ENCODE results near the gene DUSP3.

DUSP3 gene

GRCh38 chr17:43721537-43722268 lies 57.1 kb downstream of the DUSP3 start:
- TF ChIP-seq CTCF (IDR thresholded peaks at IDR 0.05; ENCODE audit: poor library complexity, severe bottlenecking): no peak
- no peaks in the 10 kb centered on the region for H3K4me1 ChIP-seq (ENCODE audit: insufficient read depth, poor library complexity, severe bottlenecking)
- H3K27me3 ChIP-seq (ENCODE audit: insufficient read depth, poor library complexity, severe bottlenecking): no peaks in the 10 kb centered on the region
- H3K9me3 ChIP-seq (ENCODE audit: severe bottlenecking): no peaks in the 10 kb centered on the region
- ATAC-seq (ENCODE audit: low read depth) (no peak), DNase-seq (ENCODE audit: low spot score) (no peak)
- H3K27ac ChIP-seq (ENCODE audit: poor library complexity, severe bottlenecking): no peak overlapping the region
- H3K36me3 ChIP-seq (ENCODE audit: low read depth): no peaks in the 10 kb centered on the region
- no peak overlapping the region for H3K4me3 ChIP-seq (ENCODE audit: severe bottlenecking)

DNA sequence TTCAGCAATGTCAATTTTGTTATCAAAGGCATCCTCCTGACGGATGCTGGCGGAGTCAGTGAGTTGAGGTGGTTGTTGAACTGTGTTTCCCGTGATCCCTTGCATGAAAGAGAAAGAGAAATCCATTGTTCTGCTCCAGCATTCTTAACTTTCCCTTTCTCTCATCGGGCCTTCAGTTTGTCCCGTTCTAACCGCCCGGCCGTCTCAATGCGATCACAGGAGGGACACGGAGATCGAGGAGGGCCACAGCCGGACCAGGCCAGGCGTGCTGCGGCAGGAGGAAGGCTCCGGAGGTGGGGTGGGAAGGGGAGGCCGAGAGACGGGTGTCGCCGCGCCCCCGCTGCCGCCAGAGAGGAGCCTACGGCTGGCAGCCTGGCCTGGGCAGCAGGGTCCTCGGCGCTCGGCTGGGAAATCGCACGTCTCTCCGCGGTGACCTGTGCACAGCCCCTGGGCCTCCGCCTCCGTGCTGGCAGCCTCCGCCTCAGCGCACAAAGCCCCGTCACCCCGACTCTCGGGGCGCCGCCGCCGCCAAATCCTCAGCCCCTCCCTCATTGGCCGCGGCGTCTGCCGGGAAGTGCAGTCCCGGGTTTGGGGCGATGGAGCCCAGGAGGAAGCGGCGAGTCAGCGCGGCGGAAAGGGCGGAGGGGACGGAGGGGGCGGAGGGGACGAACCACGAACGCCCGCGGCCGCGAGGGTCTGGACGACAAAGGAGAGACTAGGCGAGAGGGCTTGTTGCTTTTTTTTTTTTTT lies 58.3 kb downstream of the DUSP3 start:
- Histone ChIP-seq H3K4me3 (ENCODE audit: severe bottlenecking) (peak overlapping the region; percentile 46), H3K27me3 (ENCODE audit: insufficient read depth, poor library complexity, severe bottlenecking) (no peaks in the 10 kb centered on the region), H3K9me3 (ENCODE audit: severe bottlenecking) (no peaks in the 10 kb centered on the region), H3K36me3 (ENCODE audit: low read depth) (no peaks in the 10 kb centered on the region), H3K27ac (ENCODE audit: poor library complexity, severe bottlenecking) (no peak overlapping the region), H3K4me1 (ENCODE audit: insufficient read depth, poor library complexity, severe bottlenecking) (no peaks in the 10 kb centered on the region)
- no peak for DNase-seq (ENCODE audit: low spot score)
- TF ChIP-seq CTCF (IDR thresholded peaks at IDR 0.05; ENCODE audit: poor library complexity, severe bottlenecking): no peak
- peak; percentile 86 for ATAC-seq (ENCODE audit: low read depth)

DNA sequence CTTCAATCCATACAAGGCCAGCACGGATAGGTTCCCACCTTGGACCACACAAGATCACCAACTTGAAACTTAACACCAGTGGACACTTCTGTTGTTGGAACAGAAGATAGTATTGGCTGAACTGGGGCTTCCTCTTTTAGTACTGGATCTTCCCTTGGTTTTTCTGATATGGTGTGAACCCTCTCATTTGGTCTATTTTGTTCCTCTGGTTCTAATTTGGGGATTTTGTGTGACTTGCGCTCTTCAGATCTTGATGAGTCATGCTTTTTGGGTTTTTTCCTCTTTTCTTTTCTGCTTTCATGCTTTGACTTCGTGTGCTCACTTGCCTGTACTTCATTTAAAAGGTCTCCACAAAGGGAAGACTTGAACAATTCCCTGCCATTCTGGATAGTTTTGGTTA lies 59.2 kb downstream of the DUSP3 start:
- no peak overlapping the region for H3K4me3 ChIP-seq (ENCODE audit: severe bottlenecking)
- H3K36me3 ChIP-seq (ENCODE audit: low read depth): no peaks in the 10 kb centered on the region
- H3K27ac ChIP-seq (ENCODE audit: poor library complexity, severe bottlenecking): no peak overlapping the region
- H3K9me3 ChIP-seq (ENCODE audit: severe bottlenecking): no peaks in the 10 kb centered on the region
- TF ChIP-seq CTCF (IDR thresholded peaks at IDR 0.05; ENCODE audit: poor library complexity, severe bottlenecking): no peak
- no peak for DNase-seq (ENCODE audit: low spot score)
- H3K4me1 ChIP-seq (ENCODE audit: insufficient read depth, poor library complexity, severe bottlenecking): no peaks in the 10 kb centered on the region
- H3K27me3 ChIP-seq (ENCODE audit: insufficient read depth, poor library complexity, severe bottlenecking): no peaks in the 10 kb centered on the region
- no peak for ATAC-seq (ENCODE audit: low read depth)

DNA sequence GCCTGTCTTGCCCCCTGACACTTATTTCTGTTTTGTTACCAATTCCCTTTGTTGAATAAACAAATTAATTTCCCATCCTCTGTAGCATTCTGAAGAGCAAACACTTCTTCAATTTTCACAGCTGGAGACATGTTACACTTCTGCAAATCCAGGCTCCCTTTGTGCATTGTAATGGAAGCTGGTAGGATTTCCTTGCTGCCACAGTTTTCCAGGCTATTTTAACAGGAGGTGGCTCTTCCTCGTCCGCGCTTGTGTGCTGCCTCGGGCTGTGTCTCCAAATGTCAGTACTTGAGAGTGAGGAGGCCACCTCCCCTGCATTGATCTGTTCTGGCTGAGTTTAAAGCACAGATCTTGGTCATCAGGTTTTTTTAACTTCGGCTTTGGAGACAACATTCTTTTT lies 60.2 kb downstream of the DUSP3 start:
- no peak for TF ChIP-seq CTCF (IDR thresholded peaks at IDR 0.05; ENCODE audit: poor library complexity, severe bottlenecking)
- ATAC-seq (ENCODE audit: low read depth): no peak
- H3K27me3 ChIP-seq (ENCODE audit: insufficient read depth, poor library complexity, severe bottlenecking): no peaks in the 10 kb centered on the region
- no peaks in the 10 kb centered on the region for H3K36me3 ChIP-seq (ENCODE audit: low read depth)
- no peaks in the 10 kb centered on the region for H3K4me1 ChIP-seq (ENCODE audit: insufficient read depth, poor library complexity, severe bottlenecking)
- no peak overlapping the region for H3K4me3 ChIP-seq (ENCODE audit: severe bottlenecking)
- no peak for DNase-seq (ENCODE audit: low spot score)
- H3K27ac ChIP-seq (ENCODE audit: poor library complexity, severe bottlenecking): no peak overlapping the region
- no peaks in the 10 kb centered on the region for H3K9me3 ChIP-seq (ENCODE audit: severe bottlenecking)

- H3K9me3 ChIP-seq (ENCODE audit: severe bottlenecking): no peaks in the 10 kb centered on the region
- H3K27me3 ChIP-seq (ENCODE audit: insufficient read depth, poor library complexity, severe bottlenecking): no peaks in the 10 kb centered on the region
- no peak for TF ChIP-seq CTCF (IDR thresholded peaks at IDR 0.05; ENCODE audit: poor library complexity, severe bottlenecking)
- H3K4me3 ChIP-seq (ENCODE audit: severe bottlenecking): no peak overlapping the region
- no peak overlapping the region for H3K27ac ChIP-seq (ENCODE audit: poor library complexity, severe bottlenecking)
- H3K4me1 ChIP-seq (ENCODE audit: insufficient read depth, poor library complexity, severe bottlenecking): no peaks in the 10 kb centered on the region
- ATAC-seq (ENCODE audit: low read depth) (no peak), DNase-seq (ENCODE audit: low spot score) (no peak)
- no peaks in the 10 kb centered on the region for H3K36me3 ChIP-seq (ENCODE audit: low read depth)
Observed at GRCh38 chr17:43717913-43718312, 60.9 kb downstream of the DUSP3 start.

Measured in RWPE2 (cell line).